T-helper 1 cell treated with Interleukin-12 subunit alpha and Interleukin-12 subunit beta and Interleukin-4 antibody, amounts not matched to agents 30 ng/mL and 1 ng/mL, for 36 hours (primary cell): Measurements from ENCODE around the gene SMC1B. TPM values are rescaled to one million over a fixed set of nuclear protein-coding genes. Genes with fewer than 3 reads are reported as not detected.
"Not testable (repeated sequence)": the region's sequence is repeated elsewhere in the genome, so short reads cannot be mapped to it uniquely, and the experiment has no call there.

ENCODE experiments used
- intact Hi-C: fragments of 100-400 bp; cut with micrococcal nuclease; formaldehyde crosslinking; loops from one replicate; pipeline ENCODE4 v1.15.1; 2024
- total RNA-seq: library from RNA; stranded (reverse); gene quantifications from 2 replicates; pipeline ENCODE4 v1.2.3, GENCODE V29; 2022

The SMC1B gene
- total RNA-seq, 1 donor from 2014 or later: 0.44 TPM

- intact Hi-C loops: no loop called here
These were observed 10.9 kb upstream of the SMC1B start for GRCh38 chr22:45424241-45424731.

GRCh38 chr22:45423524-45423923 is 10.1 kb upstream of the SMC1B start:
- intact Hi-C loops: no loop called here

GRCh38 chr22:45422237-45422983 is 9.0 kb upstream of the SMC1B start:
- intact Hi-C loops: no loop called here

GRCh38 chr22:45421349-45422055 is 8.1 kb upstream of the SMC1B start:
- intact Hi-C loops: no loop called here

- intact Hi-C loops: no loop called here
These were observed 7.1 kb upstream of the SMC1B start for GRCh38 chr22:45420539-45420938.

GRCh38 chr22:45420011-45420410 is 6.6 kb upstream of the SMC1B start:
- intact Hi-C loops: no loop called here

- intact Hi-C loops: no loop called here
These were observed 5.4 kb upstream of the SMC1B start for GRCh38 chr22:45418770-45419138.

- intact Hi-C loops: no loop called here
These were observed 4.8 kb upstream of the SMC1B start for GRCh38 chr22:45418056-45418769.

GRCh38 chr22:45413013-45413367 is 409 bp downstream of the SMC1B start:
- intact Hi-C loops: loop anchor here (1.0 to 5.0 kb wide), 4 partner anchors 95 to 739 kb away; partner anchors contain the start of genes ATXN10 and PPARA

- intact Hi-C loops: no loop called here
These were observed 5.6 kb downstream of the SMC1B start for GRCh38 chr22:45407793-45408192.

GRCh38 chr22:45402466-45402985 is 10.9 kb downstream of the SMC1B start:
- intact Hi-C loops: no loop called here

GRCh38 chr22:45399712-45400445 is 13.5 kb downstream of the SMC1B start:
- intact Hi-C loops: no loop called here

GRCh38 chr22:45398214-45398613 is 15.2 kb downstream of the SMC1B start:
- intact Hi-C loops: no loop called here

- intact Hi-C loops: loop anchor here (1.0 kb wide), 1 partner anchor 129 kb away; no protein-coding TSS in a partner anchor
These were observed 15.6 kb downstream of the SMC1B start for GRCh38 chr22:45397806-45398205.

- intact Hi-C loops: no loop called here
These were observed 23.9 kb downstream of the SMC1B start for GRCh38 chr22:45389546-45389945.

- intact Hi-C loops: no loop called here
These were observed 32.1 kb downstream of the SMC1B start for GRCh38 chr22:45381348-45381747.

GRCh38 chr22:45376703-45377102 is 36.7 kb downstream of the SMC1B start:
- intact Hi-C loops: no loop called here

- intact Hi-C loops: no loop called here
These were observed 37.4 kb downstream of the SMC1B start for GRCh38 chr22:45376009-45376408.

GRCh38 chr22:45373592-45373991 is 39.8 kb downstream of the SMC1B start:
- intact Hi-C loops: not testable (repeated sequence)

GRCh38 chr22:45366713-45367112 is 46.7 kb downstream of the SMC1B start:
- intact Hi-C loops: no loop called here

GRCh38 chr22:45359627-45360026 is 53.8 kb downstream of the SMC1B start:
- intact Hi-C loops: no loop called here
